Lower lobe of right lung (tissue), 2 donors: ENCODE data around the gene GALC. TPM values are rescaled to one million over a fixed set of nuclear protein-coding genes. Genes with fewer than 3 reads are reported as not detected.
A peak's percentile ranks its signal among the peaks of the same experiment; 100 is the strongest.

Source experiments
- ATAC-seq, 2 donors: fragments of 200-7000 bp; cut with Tn5 transposase; one replicate each; pipeline ENCODE4 v1.9.1; 2020 to 2022; ENCODE audit warnings: mild to moderate bottlenecking in 2 of 2, moderate library complexity in 2 of 2
- DNase-seq: peaks from one replicate; pipeline ENCODE4 v3.0.0-alpha.2; 2020
- H3K27ac ChIP-seq: fragments of 200-600 bp; one replicate; pipeline ENCODE4 v1.8.0; 2022
- H3K27me3 ChIP-seq: fragments of 200-600 bp; one replicate; pipeline ENCODE4 v1.8.0; 2022; ENCODE audit warnings: low read depth
- H3K36me3 ChIP-seq: fragments of 200-600 bp; one replicate; pipeline ENCODE4 v1.8.0; 2022; ENCODE audit warnings: mild to moderate bottlenecking
- H3K4me1 ChIP-seq: fragments of 200-600 bp; one replicate; pipeline ENCODE4 v1.8.0; 2022
- H3K4me3 ChIP-seq: fragments of 200-600 bp; one replicate; pipeline ENCODE4 v1.8.0; 2022; ENCODE audit warnings: mild to moderate bottlenecking
- H3K9me3 ChIP-seq: fragments of 200-600 bp; one replicate; pipeline ENCODE4 v1.8.0; 2022
- intact Hi-C: fragments of 100-400 bp; cut with DNase I; formaldehyde crosslinking; loops from one replicate; pipeline ENCODE4 v1.11.0; 2022
- total RNA-seq: library from RNA; stranded (reverse); fragmentation: NEBNext Ultra II Directional; extraction: Animal tissue kit (Norgen Biotek cat#: 25700); gene quantifications from one replicate; pipeline ENCODE4 v1.2.1, GENCODE V29; 2021
- TF ChIP-seq, protein P1 (sequence below): fragments of 200-600 bp; IDR thresholded peaks from one replicate; pipeline ENCODE4 v1.8.0; 2022; ENCODE audit warnings: antibody characterized with exemption, mild to moderate bottlenecking
- donor health status: DM: no; HTN: yes; CAD: no; lungs with severe emphysema.

Gene GALC
- total RNA-seq, 1 donor from 2014 or later = 59.4 TPM

DNA sequence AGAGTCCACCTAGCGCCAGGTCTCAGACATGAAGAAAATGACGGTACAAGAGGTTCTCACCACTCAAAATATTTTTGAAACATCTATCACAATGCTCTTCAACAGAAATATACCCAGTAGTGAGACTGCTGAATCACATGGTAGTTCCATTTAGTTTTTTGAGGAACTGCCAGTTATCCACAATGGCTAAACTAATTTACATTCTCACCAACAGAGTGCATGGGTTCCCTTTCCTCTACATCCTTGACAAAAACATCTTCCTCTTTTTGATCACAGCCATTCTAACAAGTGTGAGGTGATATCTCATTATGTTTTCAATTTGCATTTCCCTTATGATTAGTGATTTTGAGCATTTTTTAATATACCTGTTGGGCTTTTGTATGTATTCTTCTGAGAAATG, 6.3 kb upstream of the GALC start:
- DNase-seq = no peak
- Histone ChIP-seq H3K9me3 (no peaks in the 10 kb centered on the region), H3K27me3 (no peaks in the 10 kb centered on the region), H3K4me1 (peaks cover 2% of the 10 kb centered on the region), H3K27ac (no peak overlapping the region), H3K36me3 (no peaks in the 10 kb centered on the region), H3K4me3 (no peak overlapping the region)
- intact Hi-C loops = no loop called here
- peak in 1 of 2 donors; percentile 61 for ATAC-seq
- TF ChIP-seq, protein P1, sequence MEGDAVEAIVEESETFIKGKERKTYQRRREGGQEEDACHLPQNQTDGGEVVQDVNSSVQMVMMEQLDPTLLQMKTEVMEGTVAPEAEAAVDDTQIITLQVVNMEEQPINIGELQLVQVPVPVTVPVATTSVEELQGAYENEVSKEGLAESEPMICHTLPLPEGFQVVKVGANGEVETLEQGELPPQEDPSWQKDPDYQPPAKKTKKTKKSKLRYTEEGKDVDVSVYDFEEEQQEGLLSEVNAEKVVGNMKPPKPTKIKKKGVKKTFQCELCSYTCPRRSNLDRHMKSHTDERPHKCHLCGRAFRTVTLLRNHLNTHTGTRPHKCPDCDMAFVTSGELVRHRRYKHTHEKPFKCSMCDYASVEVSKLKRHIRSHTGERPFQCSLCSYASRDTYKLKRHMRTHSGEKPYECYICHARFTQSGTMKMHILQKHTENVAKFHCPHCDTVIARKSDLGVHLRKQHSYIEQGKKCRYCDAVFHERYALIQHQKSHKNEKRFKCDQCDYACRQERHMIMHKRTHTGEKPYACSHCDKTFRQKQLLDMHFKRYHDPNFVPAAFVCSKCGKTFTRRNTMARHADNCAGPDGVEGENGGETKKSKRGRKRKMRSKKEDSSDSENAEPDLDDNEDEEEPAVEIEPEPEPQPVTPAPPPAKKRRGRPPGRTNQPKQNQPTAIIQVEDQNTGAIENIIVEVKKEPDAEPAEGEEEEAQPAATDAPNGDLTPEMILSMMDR = no peak

DNA sequence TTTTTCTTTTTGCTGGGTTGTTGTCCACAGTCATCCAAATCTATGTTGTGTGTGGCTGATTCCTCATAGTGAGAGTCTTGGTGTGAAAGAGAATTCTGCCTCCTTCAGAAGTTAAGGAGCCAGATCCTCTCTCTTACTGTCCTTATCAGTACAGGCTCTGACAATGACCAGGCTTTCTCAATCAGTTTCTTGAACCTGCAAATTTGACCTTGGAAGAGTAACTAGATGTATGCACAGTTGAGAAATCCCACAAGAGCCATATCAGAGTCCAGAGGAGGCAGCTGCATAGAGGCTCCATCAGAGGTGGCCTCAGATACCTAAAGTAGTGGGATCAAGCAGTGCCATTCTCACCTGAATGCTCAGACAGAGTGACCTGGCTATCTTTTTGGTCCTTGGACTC, 5.5 kb upstream of the GALC start:
- Histone ChIP-seq H3K27ac (no peak overlapping the region), H3K9me3 (no peaks in the 10 kb centered on the region), H3K27me3 (no peaks in the 10 kb centered on the region), H3K4me3 (no peak overlapping the region), H3K36me3 (no peaks in the 10 kb centered on the region), H3K4me1 (peaks cover 10% of the 10 kb centered on the region)
- TF ChIP-seq, protein P1 = no peak
- no peak for ATAC-seq
- intact Hi-C loops = no loop called here
- DNase-seq = no peak

DNA sequence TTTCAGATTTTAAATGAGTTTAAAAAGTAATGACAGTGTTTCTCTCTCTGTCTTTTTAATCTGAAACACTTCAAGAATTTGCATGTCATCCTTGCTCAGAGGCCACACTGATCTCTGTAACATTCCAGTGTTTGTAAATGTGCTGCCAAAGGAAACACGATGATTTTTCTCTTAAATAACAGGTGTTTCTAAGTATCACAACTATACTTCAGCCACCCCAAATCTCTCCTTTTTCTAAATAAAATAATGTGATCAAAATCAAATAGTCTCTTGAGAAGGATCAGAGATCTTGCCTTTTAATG, 3.3 kb upstream of the GALC start:
- Histone ChIP-seq H3K4me3 (no peak overlapping the region), H3K27me3 (no peaks in the 10 kb centered on the region), H3K9me3 (no peaks in the 10 kb centered on the region), H3K4me1 (peaks cover 23% of the 10 kb centered on the region), H3K27ac (peak overlapping the region; percentile 72), H3K36me3 (no peaks in the 10 kb centered on the region)
- DNase-seq (no peak), ATAC-seq (no peak)
- TF ChIP-seq, protein P1 = no peak
- intact Hi-C loops = no loop called here

DNA sequence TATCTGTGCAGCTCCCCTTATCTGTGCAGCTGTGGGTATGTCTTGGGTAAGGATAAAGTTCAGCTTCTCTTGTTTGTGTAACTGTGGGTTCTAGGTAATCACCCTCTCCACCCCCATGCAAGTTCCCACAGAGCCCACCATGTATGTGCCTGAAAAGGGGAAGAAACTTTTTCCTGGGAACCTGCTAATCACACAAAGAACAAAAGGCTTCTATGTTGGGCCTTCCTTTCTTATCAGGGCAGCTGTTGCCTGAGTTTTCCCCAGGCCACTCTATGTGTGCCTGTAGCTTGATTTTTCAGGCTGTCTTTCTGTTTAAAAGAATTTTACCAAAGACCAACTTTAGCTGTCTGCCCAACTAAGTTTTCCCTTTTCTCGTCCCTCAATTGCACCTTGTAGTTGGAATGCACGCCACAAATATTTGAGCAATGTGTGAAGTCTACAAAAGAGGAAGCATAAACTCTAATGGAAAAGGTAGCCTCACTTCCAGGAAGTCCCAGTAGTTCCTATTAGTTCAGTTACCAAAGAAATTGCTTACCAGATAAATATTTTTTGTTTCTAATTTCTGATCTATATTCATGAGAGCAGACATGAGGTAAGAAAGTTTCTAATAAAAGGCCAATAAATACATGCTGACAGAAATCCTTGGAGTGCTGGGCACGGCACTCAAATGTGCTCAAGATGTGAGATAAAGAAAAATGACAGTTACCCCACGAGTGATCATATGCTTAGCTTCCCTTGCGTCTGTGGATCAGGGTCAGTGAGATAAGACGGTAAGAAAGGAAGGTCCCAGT, 2.7 kb upstream of the GALC start:
- TF ChIP-seq, protein P1 = no peak
- Histone ChIP-seq H3K27me3 (no peaks in the 10 kb centered on the region), H3K9me3 (no peaks in the 10 kb centered on the region), H3K4me1 (peaks cover 28% of the 10 kb centered on the region), H3K4me3 (no peak overlapping the region), H3K27ac (peak overlapping the region; percentile 72), H3K36me3 (no peaks in the 10 kb centered on the region)
- intact Hi-C loops = no loop called here
- DNase-seq (no peak), ATAC-seq (no peak)

DNA sequence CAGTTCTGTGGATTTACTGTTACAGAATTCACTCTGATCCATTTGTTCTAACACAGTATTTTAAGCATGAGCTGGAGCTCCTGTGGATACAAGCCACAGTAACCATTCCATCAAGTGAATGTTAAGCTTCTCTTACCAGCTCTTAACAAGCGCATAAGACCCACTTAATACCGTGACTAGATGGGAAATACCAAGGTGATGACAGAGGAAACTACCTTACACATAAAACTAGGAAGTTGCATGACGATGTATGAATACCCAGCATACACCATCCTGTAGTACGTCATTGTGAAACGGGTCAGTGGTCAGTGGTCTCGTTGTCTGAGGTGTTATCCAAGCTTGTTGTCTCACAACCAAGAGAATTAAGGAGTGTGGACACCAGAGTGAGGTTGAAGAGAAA, 2.0 kb upstream of the GALC start:
- Histone ChIP-seq H3K4me1 (peaks cover 30% of the 10 kb centered on the region), H3K27ac (peak overlapping the region; percentile 72), H3K27me3 (no peaks in the 10 kb centered on the region), H3K36me3 (no peaks in the 10 kb centered on the region), H3K9me3 (no peaks in the 10 kb centered on the region), H3K4me3 (no peak overlapping the region)
- DNase-seq (no peak), ATAC-seq (peak in 1 of 2 donors; percentile 24)
- intact Hi-C loops = no loop called here
- TF ChIP-seq, protein P1 = no peak
